ENCODE measurements around the gene DDIT4.
"Not testable (repeated sequence)": the region's sequence is repeated elsewhere in the genome, so short reads cannot be mapped to it uniquely, and the experiment has no call there.

The DDIT4 gene

GRCh38 chr10:72249176-72249862, 24.4 kb upstream of the DDIT4 start:
- DNase-seq = not testable (repeated sequence)

GRCh38 chr10:72250666-72251065, 23.1 kb upstream of the DDIT4 start:
- no peak for DNase-seq

- no peak for DNase-seq
Measured at GRCh38 chr10:72251635-72252034, 22.1 kb upstream of the DDIT4 start.

GRCh38 chr10:72252972-72253371, 20.8 kb upstream of the DDIT4 start:
- no peak for DNase-seq

GRCh38 chr10:72253578-72253977, 20.1 kb upstream of the DDIT4 start:
- DNase-seq = no peak

- no peak for DNase-seq
Measured at GRCh38 chr10:72254813-72255568, 18.7 kb upstream of the DDIT4 start.

GRCh38 chr10:72255977-72256729, 17.6 kb upstream of the DDIT4 start:
- no peak for DNase-seq

GRCh38 chr10:72257051-72257892, 16.5 kb upstream of the DDIT4 start:
- DNase-seq = no peak

GRCh38 chr10:72258617-72259016, 15.1 kb upstream of the DDIT4 start:
- no peak for DNase-seq

GRCh38 chr10:72259491-72260238, 14.1 kb upstream of the DDIT4 start:
- no peak for DNase-seq

- DNase-seq = no peak
Measured at GRCh38 chr10:72260239-72260975, 13.3 kb upstream of the DDIT4 start.

GRCh38 chr10:72260976-72261783, 12.5 kb upstream of the DDIT4 start:
- DNase-seq = peak; percentile 28 to 65

- no peak for DNase-seq
Measured at GRCh38 chr10:72261784-72262404, 11.8 kb upstream of the DDIT4 start.

GRCh38 chr10:72263613-72264241, 10.0 kb upstream of the DDIT4 start:
- DNase-seq = peak in 1 of 2 experiments; percentile 28

GRCh38 chr10:72264536-72264935, 9.2 kb upstream of the DDIT4 start:
- no peak for DNase-seq

- DNase-seq = no peak
Measured at GRCh38 chr10:72265508-72265907, 8.2 kb upstream of the DDIT4 start.

- no peak for DNase-seq
Measured at GRCh38 chr10:72265990-72266865, 7.5 kb upstream of the DDIT4 start.

GRCh38 chr10:72267381-72267780, 6.3 kb upstream of the DDIT4 start:
- DNase-seq = no peak
